ENCODE data around the gene PTGDS.

DNA sequence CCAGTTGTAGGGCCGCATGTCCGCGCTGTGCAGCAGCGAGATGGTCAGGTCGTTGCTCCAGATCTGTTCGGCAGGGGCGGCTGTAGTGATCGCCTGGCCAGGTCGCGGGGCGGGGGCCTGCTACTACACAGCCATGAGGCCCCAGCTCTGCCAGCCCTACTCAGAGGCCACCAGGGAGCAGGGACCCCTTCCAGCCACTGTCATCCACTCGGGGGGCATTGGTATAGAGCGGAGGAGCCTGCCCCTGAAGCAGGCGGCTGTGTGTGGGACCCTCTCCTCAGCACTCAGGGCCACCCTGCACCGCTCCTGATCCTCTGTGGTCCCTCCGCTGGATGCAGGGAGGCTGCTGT, 34.4 kb upstream of the PTGDS start:
- no peak for TF ChIP-seq POLR2A (IDR thresholded peaks at IDR 0.05; ENCODE audit: low read length)
- no peak for TF ChIP-seq GATA1 (IDR thresholded peaks at IDR 0.05; ENCODE audit: low read depth, low read length)

Measured in erythroblast (primary cell).